Ureter (tissue), 1 donor: ENCODE data around the gene DRC7. TPM values are rescaled to one million over a fixed set of nuclear protein-coding genes. Genes with fewer than 3 reads are reported as not detected.
"Not testable (repeated sequence)": the region's sequence is repeated elsewhere in the genome, so short reads cannot be mapped to it uniquely, and the experiment has no call there.

ENCODE experiments used
- DNase-seq: peaks from one replicate; pipeline ENCODE4 v3.0.0-alpha.2; 2020; ENCODE audit warnings: low spot score
- total RNA-seq: library from RNA; stranded (reverse); gene quantifications from one replicate; pipeline ENCODE4 v1.2.4, GENCODE V29; 2023
- donor health status: DM: yes; HTN: yes; CAD: no.

The DRC7 gene
- total RNA-seq, 1 donor from 2014 or later, result 0.49 TPM

GRCh38 chr16:57760357-57761160 is 66.0 kb downstream of the DRC7 start:
- DNase-seq, result no peak

GRCh38 chr16:57761301-57761700 is 66.7 kb downstream of the DRC7 start:
- DNase-seq, result no peak

- no peak for DNase-seq
These were observed 67.4 kb downstream of the DRC7 start for GRCh38 chr16:57761957-57762356.

- no peak for DNase-seq
These were observed 67.9 kb downstream of the DRC7 start for GRCh38 chr16:57762365-57763040.

- DNase-seq, result no peak
These were observed 68.8 kb downstream of the DRC7 start for GRCh38 chr16:57763285-57764005.

GRCh38 chr16:57764006-57764340 is 69.4 kb downstream of the DRC7 start:
- no peak for DNase-seq

GRCh38 chr16:57764341-57765159 is 69.9 kb downstream of the DRC7 start:
- no peak for DNase-seq

GRCh38 chr16:57765160-57765728 is 70.6 kb downstream of the DRC7 start:
- no peak for DNase-seq

GRCh38 chr16:57766714-57767348 is 72.2 kb downstream of the DRC7 start:
- DNase-seq, result no peak

GRCh38 chr16:57769541-57770145 is 75.0 kb downstream of the DRC7 start:
- DNase-seq, result no peak

GRCh38 chr16:57770361-57770760 is 75.8 kb downstream of the DRC7 start:
- no peak for DNase-seq

GRCh38 chr16:57771141-57771785 is 76.7 kb downstream of the DRC7 start:
- DNase-seq, result no peak

GRCh38 chr16:57773019-57773418 is 78.4 kb downstream of the DRC7 start:
- DNase-seq, result no peak

GRCh38 chr16:57773655-57774295 is 79.2 kb downstream of the DRC7 start:
- DNase-seq, result no peak

GRCh38 chr16:57774705-57775285 is 80.2 kb downstream of the DRC7 start:
- no peak for DNase-seq

- DNase-seq, result no peak
These were observed 81.3 kb downstream of the DRC7 start for GRCh38 chr16:57775661-57776469.

GRCh38 chr16:57778658-57779057 is 84.1 kb downstream of the DRC7 start:
- DNase-seq, result no peak

- not testable (repeated sequence) for DNase-seq
These were observed 85.2 kb downstream of the DRC7 start for GRCh38 chr16:57779836-57780235.
